GM19035 (cell line): ENCODE results near the gene TRUB1.

Source experiments
- ATAC-seq: cut with Tn5 transposase; IDR thresholded peaks from one replicate; pipeline ENCODE4 v1.9.1; 2021; ENCODE audit not compliant: unreplicated experiment

TRUB1 gene

DNA sequence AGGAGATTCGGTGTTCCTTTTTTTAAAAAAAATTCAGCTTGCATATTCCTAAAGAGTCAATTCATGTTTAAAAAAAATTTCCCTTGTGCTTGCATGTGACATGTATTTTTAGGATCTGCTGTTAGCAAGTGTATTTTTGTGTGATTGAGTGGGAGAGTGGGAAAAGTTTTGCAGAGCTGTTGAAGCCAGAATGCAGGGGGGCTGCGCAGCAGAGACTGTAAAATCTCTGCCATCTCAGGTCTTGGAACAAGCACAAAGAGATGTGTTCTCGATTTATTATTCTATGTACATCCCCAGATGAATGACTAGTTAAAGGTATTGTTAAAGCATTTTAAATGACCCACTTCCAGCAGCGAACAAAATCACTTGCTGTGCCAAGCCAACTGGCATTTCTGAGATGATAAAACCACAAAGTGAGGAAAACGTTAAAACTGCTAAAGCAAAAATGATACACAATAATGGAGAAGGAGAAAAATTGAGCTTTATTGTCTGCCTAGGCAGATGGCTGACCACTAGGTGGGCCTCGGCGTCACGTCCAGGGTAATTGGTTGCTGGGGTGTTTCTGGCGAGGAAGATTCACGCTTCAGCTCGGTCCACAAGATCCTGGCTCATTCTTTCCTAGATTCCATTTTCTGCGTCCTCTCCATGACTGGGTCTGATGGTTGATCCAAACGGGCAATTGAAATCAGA lies 88.2 kb downstream of the TRUB1 start:
- no peak for ATAC-seq

GRCh38 chr10:115026746-115027140 lies 88.7 kb downstream of the TRUB1 start:
- ATAC-seq, result no peak
